ENCODE measurements around the gene BICDL2.

Gene BICDL2

GRCh38 chr16:3035289-3035971, 1.3 kb downstream of the BICDL2 start:
- H3K9me2 ChIP-seq (replicated peaks; ENCODE audit: low read depth, low read length) = no peaks in the 10 kb centered on the region
- H3K4me2 ChIP-seq (ENCODE audit: low read depth, low read length, poor library complexity, severe bottlenecking) = no peak overlapping the region
- no peak overlapping the region for H3K9ac ChIP-seq (ENCODE audit: low read depth, low read length, poor library complexity, severe bottlenecking)
- no peak overlapping the region for H3K4me3 ChIP-seq (ENCODE audit: low read length, poor library complexity, severe bottlenecking)
- no peaks in the 10 kb centered on the region for H3K9me3 ChIP-seq (ENCODE audit: insufficient read depth, low read depth, low read length)
- no peak for TF ChIP-seq EZH2phosphoT487 (IDR thresholded peaks at IDR 0.05; ENCODE audit: borderline replicate concordance)
- no peak for TF ChIP-seq CTCF (conservative IDR thresholded peaks at IDR 0.05; ENCODE audit: low read length)
- no peaks in the 10 kb centered on the region for H3K4me1 ChIP-seq (ENCODE audit: insufficient read depth, low read length, poor library complexity, severe bottlenecking)
- no peaks in the 10 kb centered on the region for H4K20me1 ChIP-seq (ENCODE audit: insufficient read depth, low read length, poor library complexity, severe bottlenecking)
- no peaks in the 10 kb centered on the region for H3K79me2 ChIP-seq (ENCODE audit: insufficient read depth, low read length)
- H3K36me3 ChIP-seq (ENCODE audit: insufficient read depth, low read length) = no peaks in the 10 kb centered on the region
- H3K27me3 ChIP-seq (ENCODE audit: insufficient read depth, low read length, poor library complexity, severe bottlenecking) = no peaks in the 10 kb centered on the region
- H3F3A ChIP-seq (ENCODE audit: low read depth) = no peaks in the 10 kb centered on the region
- H2AFZ ChIP-seq (ENCODE audit: low read length) = no peak overlapping the region

- no peak overlapping the region for H3K4me2 ChIP-seq (ENCODE audit: low read depth, low read length, poor library complexity, severe bottlenecking)
- no peaks in the 10 kb centered on the region for H3K9me2 ChIP-seq (replicated peaks; ENCODE audit: low read depth, low read length)
- H3K79me2 ChIP-seq (ENCODE audit: insufficient read depth, low read length) = no peaks in the 10 kb centered on the region
- H3K4me1 ChIP-seq (ENCODE audit: insufficient read depth, low read length, poor library complexity, severe bottlenecking) = no peaks in the 10 kb centered on the region
- H3K9ac ChIP-seq (ENCODE audit: low read depth, low read length, poor library complexity, severe bottlenecking) = no peak overlapping the region
- H3K27me3 ChIP-seq (ENCODE audit: insufficient read depth, low read length, poor library complexity, severe bottlenecking) = no peaks in the 10 kb centered on the region
- no peaks in the 10 kb centered on the region for H3F3A ChIP-seq (ENCODE audit: low read depth)
- H4K20me1 ChIP-seq (ENCODE audit: insufficient read depth, low read length, poor library complexity, severe bottlenecking) = no peaks in the 10 kb centered on the region
- TF ChIP-seq EZH2phosphoT487 (IDR thresholded peaks at IDR 0.05; ENCODE audit: borderline replicate concordance) (no peak), CTCF (conservative IDR thresholded peaks at IDR 0.05; ENCODE audit: low read length) (no peak)
- H3K36me3 ChIP-seq (ENCODE audit: insufficient read depth, low read length) = no peaks in the 10 kb centered on the region
- no peak overlapping the region for H2AFZ ChIP-seq (ENCODE audit: low read length)
- no peaks in the 10 kb centered on the region for H3K9me3 ChIP-seq (ENCODE audit: insufficient read depth, low read depth, low read length)
- no peak overlapping the region for H3K4me3 ChIP-seq (ENCODE audit: low read length, poor library complexity, severe bottlenecking)
Measured at GRCh38 chr16:3032624-3033023, 4.1 kb downstream of the BICDL2 start.

- Histone ChIP-seq H3K9me3 (ENCODE audit: insufficient read depth, low read depth, low read length) (no peaks in the 10 kb centered on the region), H3K9ac (ENCODE audit: low read depth, low read length, poor library complexity, severe bottlenecking) (no peak overlapping the region)
Measured at GRCh38 chr16:3030222-3031212, 6.2 kb downstream of the BICDL2 start.

More at GRCh38 chr16:3030222-3031212, 6.2 kb downstream of the BICDL2 start:
- Histone ChIP-seq H3K27me3 (ENCODE audit: insufficient read depth, low read length, poor library complexity, severe bottlenecking) (no peaks in the 10 kb centered on the region), H3K4me1 (ENCODE audit: insufficient read depth, low read length, poor library complexity, severe bottlenecking) (no peaks in the 10 kb centered on the region), H3K79me2 (ENCODE audit: insufficient read depth, low read length) (no peaks in the 10 kb centered on the region), H3K36me3 (ENCODE audit: insufficient read depth, low read length) (no peaks in the 10 kb centered on the region), H3K9me2 (replicated peaks; ENCODE audit: low read depth, low read length) (no peaks in the 10 kb centered on the region), H3K4me3 (ENCODE audit: low read length, poor library complexity, severe bottlenecking) (no peak overlapping the region), H3F3A (ENCODE audit: low read depth) (no peaks in the 10 kb centered on the region), H4K20me1 (ENCODE audit: insufficient read depth, low read length, poor library complexity, severe bottlenecking) (no peaks in the 10 kb centered on the region), H3K4me2 (ENCODE audit: low read depth, low read length, poor library complexity, severe bottlenecking) (no peak overlapping the region), H2AFZ (ENCODE audit: low read length) (no peak overlapping the region)
- TF ChIP-seq CTCF (conservative IDR thresholded peaks at IDR 0.05; ENCODE audit: low read length) (no peak), EZH2phosphoT487 (IDR thresholded peaks at IDR 0.05; ENCODE audit: borderline replicate concordance) (no peak)

All from Loucy (cell line).